Endothelial cell of hepatic sinusoid (primary cell): ENCODE measurements around the gene SETD4.
"Not testable (repeated sequence)": the region's sequence is repeated elsewhere in the genome, so short reads cannot be mapped to it uniquely, and the experiment has no call there.

ENCODE experiments used
- in situ Hi-C: cut with HindIII; loops from 2 replicates; pipeline ENCODE4 v1.10.0; 2017; ENCODE audit warnings: low sequenced_read_pairs

SETD4 gene, protein sequence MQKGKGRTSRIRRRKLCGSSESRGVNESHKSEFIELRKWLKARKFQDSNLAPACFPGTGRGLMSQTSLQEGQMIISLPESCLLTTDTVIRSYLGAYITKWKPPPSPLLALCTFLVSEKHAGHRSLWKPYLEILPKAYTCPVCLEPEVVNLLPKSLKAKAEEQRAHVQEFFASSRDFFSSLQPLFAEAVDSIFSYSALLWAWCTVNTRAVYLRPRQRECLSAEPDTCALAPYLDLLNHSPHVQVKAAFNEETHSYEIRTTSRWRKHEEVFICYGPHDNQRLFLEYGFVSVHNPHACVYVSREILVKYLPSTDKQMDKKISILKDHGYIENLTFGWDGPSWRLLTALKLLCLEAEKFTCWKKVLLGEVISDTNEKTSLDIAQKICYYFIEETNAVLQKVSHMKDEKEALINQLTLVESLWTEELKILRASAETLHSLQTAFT

DNA sequence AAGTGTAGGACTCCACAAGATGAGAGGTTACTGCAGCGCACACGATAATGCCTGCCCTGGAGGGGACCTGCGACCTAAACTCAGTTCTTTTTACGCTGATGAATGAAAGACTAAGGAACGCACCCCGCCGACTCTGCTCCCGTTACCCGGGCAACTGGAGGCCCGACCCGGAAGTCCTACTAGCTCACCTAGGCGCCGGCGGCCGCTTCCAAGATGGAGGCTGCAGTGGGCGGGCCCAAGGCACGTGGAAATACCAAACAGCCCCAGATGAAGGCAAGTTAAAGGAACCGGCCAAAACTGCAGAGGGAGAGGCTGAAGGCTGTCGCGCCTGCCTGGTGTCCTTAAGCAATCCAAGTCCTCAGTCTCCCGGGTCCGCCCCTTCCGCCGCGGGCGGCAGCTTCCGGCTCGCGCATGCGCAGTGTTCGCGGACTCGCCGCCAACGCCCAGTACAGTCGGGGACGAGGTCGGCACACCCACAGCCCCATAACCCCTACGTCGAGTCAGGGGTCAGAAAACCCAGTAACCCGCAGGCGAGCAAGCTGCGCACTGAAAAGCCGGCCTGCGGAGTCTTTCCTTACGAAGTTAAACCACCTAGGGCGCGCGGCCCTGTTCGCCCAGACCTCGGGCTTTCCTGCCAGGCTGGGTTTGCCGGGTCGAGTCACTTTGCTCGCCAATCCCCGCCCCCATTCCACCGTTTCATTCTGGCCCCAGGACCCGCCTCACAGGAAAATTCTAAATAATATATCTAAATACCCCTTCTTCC, at the start of gene SETD4:
Gene SETD4, minus strand, starts transcription at position 368 of the 763 bp plus-strand sequence. CDS start 1,638 bp downstream, outside the sequence.
- in situ Hi-C loops = no loop called here

DNA sequence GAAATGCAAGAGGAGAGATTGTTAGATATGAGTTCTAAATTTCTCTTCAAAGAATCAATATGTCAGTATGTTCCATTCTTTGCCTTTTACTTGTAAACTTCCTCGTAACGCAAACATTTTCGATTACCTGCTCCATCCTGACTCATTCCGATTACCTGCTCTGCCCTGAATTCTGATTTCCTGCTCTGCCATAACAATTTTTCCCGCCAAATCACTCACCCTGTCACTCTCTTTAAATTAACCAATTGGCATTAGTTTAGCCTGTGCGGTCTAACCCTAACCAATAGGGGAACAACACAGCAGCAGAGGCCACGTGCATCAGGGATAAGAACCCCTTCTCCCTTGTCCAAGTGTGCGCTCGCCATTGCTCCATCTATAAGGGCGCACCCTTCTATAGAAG, 49.5 kb upstream of the SETD4 start:
- in situ Hi-C loops = no loop called here

DNA sequence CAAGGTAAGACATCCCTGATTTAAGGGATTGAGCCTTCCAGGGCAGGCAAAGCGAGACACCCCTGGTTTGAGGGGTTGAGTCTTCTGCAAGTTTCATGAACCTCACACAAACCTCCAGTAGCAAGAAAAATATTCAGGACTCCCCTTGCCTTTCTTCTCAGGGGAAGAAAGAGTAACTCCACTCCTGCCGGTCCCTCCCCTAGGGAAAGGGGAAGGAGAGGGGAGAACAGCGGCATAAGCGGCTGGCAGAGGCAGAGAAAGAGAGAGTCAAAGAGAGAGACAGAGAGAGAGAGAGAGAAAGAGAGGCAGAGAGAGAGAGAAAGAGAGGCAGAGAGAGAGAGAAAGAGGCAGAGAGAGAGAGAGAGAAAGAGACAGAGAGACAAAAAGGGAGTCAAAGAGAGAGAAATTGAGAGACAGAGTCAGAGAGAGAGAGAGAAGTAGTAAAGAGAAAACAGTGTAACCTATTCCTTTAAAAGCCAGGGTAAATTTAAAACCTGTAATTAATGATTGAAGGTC, 45.1 kb upstream of the SETD4 start:
- in situ Hi-C loops = no loop called here

DNA sequence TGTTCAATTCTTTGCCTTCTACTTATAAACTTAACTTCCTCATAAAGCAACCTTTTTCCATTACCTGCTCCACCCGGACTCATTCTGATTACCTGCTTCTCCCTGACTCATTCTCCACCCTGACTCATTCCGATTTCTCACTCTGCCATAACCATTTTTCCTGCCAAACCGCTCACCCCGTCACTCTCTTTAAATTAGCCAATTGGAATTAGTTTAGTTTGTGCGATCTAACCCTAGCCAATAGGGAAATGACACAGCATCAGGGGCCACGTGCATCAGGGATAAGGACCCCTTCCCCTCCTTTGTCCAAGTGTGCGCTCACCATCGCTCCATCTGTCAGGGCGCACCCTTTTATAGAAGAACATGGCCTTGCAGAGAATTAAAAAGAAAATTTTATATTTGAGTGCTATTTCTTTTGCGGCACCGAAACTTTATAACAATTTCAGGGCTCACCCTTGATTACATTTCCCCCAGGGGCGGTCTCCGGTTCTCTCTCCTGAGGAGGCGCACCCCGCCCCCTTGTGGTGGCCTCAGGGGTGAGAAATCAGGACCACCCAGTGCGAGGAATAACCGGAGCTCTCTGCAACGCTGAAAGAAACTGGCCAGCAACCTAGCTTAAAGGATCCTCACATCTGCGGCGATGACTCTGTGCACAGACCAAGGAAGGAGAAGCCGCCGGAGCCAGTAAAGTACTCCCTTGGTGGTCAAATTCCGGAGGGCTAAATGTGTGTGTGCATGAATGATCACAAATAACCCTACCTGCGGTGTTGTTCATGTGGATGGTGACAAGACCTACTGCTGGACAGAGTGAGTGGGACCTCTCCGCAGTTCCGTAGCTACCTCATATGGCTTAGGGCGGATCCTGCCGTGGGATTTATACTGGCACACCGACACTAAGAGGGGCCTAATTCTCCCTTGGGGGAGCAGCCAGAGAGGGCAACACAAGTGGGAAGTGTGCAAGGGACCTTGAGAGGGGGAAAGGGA, 44.3 kb upstream of the SETD4 start:
- in situ Hi-C loops = no loop called here

DNA sequence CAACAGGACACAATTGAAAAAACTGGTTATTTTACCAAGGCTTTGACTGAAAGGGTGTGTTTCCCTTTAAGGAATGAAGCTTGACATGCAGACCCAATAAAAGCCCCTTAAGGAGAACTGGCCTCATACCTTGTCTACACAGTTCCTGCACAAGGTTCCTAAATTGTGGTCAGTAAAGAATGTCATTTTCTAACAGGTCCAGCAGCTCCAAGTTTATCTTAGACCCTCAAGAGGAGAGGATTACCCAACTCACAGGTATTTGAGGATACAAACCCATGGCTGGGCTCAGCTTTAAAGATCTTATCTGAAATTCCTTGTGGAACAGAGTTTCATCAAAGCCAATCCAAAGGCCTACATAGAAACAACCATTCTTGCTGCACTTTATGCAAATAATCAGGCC, 43.1 kb upstream of the SETD4 start:
- in situ Hi-C loops = no loop called here

DNA sequence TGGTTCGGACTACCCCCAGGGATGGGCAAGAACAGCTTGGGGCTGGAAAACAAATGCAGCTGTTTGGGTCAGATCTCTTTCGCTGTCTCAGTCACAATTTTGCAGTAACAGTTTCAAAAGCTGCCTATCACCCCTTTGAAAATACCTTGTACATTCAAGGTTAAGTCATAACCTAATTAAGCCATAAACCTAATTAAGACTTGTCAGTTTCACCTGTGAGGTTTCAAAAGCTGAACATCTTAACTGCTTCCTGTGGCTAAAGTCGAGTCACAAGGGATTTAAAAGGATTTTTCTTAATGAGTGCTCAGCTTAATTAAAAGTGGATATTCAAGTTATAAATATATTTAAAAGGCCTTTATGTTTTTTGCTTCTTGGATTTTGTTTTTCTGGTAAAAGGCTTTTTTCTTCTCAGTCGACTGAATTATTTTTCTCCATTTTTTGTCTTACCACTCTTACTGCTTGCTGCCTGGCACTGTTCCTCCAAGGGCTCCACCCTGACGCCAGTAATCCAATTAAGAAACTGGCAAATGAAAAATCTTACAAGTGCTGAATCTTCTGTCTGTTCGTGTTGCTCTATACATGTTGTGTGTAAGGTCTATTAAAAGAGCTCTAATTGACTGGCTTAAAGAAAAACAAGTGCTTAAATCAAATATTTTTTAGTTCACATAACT, 40.8 kb upstream of the SETD4 start:
- in situ Hi-C loops = no loop called here

DNA sequence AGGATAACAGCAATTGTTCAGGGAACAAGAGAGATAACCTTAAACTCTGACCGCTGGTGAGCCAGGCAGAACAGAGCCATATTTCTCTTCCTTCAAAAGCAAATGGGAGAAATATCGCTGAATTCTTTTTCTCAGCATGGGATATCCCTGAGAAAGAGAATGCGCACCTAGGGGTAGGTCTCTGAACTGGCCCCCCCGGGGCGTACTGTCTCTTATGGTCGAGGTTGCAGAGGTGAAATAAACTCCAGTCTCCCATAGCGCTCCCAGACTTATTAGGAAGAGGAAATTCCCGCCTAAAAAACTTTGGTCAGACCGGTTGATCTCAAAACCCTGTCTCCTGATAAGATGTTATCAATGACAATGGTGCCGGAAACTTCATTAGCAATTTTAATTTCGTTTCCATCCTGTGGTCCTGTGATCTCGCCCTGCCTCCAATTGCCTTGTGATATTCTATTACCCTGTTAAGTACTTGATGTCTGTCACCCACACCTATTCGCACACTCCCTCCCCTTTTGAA, 39.4 kb upstream of the SETD4 start:
- in situ Hi-C loops = not testable (repeated sequence)

DNA sequence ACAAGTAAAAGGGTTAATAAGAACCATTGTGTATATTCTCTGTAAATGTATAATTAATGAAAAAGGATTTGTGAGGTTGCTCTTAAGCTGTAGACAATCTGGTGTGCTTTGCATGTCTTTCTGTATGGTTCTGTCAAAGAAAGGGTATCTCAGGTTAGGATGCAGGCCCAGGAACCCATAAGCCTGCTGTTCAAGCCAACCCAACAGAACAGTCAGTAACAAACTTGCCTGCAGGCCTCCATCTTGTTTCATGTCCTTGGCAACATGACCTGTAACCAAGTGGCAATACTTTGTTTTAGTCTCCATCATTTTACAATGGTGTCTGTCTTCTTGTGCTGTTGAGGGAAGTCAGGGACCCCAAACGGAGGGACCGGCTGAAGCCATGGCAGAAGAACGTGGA, 38.7 kb upstream of the SETD4 start:
- in situ Hi-C loops = no loop called here

DNA sequence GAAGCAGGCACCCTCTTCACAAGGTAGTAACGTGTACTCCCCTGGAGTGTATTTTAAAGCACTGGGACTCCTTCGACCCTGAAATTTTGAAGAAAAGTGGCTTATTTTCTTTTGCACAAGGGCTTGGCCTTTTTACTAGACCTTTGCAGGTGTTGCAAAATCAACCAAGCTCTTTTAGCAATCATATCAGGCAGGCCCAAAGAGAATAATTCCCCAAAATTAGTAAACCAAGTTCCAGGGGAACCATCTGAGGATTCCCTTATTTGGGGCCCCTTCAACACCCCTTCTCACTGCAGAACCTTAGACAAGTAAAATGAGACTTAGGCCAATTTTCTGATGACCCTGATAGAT, 37.8 kb upstream of the SETD4 start:
- in situ Hi-C loops = no loop called here

DNA sequence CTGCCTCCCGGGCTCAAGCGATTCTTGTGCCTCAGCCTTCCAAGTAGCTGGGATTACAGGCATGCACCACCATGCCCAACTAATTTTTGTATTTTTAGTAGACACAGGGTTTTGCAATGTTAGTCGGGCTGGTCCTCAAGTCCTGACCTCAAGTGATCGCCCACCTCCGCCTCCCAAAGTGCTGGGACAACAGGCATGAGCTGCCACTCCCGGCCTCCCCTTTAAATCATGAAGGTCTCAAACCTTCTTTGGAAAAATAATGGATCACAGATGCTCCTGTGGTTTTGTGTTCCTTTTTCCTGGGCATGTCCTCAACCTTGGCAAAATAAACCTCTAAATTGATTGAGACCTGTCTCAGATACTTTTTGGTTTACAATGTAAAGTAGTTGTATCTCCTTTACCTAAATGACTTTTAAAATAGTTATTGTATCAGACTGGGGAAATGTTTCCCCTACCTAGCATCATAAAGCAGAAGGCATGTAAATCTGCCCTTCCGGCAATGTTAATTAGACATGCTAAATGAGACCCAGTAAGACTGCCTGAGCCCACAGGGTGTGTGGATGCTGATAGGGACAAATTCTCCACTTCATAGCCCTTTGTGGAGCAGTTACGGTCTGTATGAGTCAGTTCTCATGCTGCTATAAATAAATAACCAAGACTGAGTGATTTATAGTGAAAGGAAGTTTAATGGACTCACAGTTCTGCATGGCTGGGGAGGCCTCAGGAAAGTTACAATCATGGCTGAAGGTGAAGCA, 37.3 kb upstream of the SETD4 start:
- in situ Hi-C loops = no loop called here

DNA sequence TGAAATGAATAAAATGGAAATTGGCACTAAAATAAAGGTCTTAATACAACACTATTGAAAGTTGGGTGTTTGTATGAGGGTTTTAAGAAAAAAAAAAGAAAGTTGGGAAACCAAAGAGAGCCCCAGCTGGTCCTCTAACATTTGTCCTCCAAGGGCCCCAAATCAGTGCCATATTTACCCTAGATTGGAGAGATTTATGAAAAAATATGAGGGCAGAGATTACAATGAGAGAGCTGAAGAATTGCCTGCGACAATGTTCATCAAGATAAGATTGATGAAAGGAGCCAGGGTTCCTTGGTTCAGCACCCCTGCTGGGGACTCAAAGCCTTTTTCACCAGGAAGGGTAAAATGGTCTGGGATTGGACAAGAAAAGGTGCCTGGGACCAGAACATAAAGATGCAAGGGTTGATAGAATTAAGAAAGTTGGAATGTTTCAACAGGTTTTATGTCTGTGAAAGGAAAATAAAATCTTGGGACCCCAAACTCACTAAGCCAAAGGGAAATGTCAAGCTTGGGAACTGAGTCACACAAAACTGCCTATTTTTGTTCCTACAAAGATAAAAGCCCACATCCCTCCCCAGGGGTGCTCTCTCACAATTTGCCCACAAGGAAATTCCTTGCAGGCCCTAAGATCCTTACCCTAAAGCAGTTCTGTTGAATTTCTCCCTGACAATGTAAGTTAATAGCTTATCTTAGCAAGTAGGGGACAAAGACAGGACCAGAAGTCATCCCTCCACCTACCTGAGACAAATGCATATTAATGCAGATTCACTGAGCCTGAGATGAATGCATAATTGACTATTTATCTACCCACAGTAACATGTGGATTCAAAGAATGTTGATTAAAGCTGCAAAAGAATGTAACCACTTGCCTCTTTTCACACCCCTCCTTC, 36.3 kb upstream of the SETD4 start:
- in situ Hi-C loops = no loop called here

DNA sequence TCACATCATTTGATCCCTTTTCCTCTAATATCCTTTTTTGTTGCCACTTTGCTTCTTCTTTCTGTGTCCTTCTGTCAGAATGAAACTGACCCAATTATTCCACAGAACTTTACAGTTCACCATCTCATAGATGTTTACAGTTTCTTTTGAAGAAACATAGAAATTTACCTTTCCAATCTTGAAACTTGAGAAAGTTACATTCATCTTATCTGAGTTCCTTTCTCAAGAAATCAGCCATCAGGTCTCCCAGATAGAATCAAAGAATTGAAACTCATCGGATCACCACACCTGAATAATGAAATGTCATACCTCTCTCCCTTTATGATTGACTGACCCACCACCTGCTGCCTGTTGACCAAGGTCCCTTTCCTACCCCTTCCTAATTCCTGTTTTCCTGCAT, 33.2 kb upstream of the SETD4 start:
- in situ Hi-C loops = loop anchor here (5.0 kb wide), 2 partner anchors 41 to 99 kb away; no protein-coding TSS in a partner anchor

DNA sequence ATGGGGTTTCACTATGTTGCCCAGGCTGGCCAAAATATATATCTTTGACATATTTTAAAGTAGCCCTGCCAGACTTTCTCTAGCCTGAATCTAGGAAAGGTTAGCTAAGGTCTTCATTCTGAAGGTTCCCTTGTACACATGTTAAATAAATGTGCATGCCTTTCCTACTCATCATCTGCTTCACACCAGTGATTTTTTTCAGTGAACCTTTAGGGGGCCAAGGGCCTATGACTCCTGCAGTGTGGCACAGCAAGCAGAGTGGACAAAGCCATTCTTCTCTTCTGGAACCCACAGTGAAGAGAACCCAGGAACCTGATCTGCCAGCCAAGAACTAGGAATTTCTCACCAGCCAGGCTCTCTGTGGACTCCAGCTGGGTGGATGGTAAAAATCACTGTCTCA, 32.4 kb upstream of the SETD4 start:
- in situ Hi-C loops = loop anchor here (5.0 kb wide), 2 partner anchors 40 to 100 kb away; no protein-coding TSS in a partner anchor

DNA sequence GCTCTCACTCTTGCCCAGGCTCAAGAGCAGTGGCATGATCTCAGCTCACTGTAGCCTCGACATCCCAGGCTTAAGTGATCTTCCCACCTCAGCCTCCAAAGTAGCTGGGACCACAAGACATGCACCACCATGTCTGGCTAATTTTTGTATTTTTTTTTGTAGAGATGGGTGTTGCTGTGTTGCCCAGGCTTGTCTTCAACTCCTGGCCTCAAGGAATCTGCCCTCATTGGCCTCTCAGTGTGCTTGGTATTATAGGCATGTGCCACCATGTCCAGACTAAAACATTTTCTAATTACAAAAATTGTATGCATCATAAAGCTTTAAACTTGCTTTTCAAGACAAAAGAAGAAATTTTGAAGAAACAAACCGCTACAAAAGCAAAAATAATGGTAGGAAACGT, 29.6 kb upstream of the SETD4 start:
- in situ Hi-C loops = loop anchor here (5.0 kb wide), 2 partner anchors 38 to 102 kb away; no protein-coding TSS in a partner anchor

DNA sequence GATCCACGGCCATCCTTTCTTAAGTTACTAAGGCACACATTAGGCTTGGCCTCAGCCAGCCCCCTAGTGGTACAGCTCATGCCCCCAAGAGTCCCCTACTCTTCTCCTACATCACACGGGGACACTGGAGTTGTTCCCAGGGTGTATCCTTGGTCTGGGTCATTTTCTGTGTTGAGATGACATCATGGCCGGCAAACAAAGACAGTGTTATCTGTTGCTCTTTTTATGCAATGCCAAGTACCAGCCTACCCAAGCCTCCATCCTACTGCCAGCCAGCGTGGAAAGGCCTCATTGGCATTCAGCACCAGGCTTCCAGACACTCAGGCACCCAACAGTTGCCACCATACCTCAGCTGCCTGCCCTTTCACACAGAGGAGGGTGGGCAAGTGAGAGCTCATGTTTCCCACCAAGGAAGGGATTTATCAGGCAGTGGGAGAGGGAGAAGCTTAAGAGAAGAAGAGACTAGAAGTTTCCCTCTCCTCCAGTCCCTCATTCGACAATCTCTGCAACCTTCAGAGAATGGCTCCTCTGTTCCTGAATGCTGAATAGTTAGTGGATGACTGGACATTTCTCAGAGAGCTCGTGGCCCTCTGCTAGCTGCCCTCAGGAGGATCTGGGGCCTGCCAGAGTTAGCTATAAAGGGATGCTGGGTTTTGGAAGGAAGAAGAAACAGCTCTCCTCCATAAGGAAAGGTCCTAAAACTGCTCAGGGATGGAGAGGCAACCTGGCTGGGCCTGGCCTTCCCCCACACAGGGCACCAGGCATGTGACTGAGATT, 27.2 kb upstream of the SETD4 start:
- in situ Hi-C loops = no loop called here

DNA sequence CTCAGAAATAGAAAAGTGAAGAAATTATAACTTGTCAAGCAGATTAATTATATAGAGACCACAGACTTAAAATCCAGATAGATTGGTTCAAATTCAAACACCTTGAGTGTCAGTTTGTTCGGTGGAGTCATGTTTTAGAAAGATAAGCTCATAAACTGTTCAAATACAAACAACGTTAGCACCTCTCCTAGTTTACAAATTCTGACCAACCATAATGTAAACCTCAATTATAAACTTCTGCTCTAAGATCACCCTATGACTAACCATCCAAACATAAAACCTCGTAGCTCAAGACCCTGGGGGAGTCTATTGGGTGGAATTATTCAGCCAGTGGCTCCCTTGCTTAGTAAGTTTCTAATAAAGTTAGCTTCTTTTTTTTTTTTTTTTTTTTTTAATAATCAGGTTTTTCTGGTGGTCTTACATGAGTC, 21.9 kb upstream of the SETD4 start:
- in situ Hi-C loops = no loop called here

DNA sequence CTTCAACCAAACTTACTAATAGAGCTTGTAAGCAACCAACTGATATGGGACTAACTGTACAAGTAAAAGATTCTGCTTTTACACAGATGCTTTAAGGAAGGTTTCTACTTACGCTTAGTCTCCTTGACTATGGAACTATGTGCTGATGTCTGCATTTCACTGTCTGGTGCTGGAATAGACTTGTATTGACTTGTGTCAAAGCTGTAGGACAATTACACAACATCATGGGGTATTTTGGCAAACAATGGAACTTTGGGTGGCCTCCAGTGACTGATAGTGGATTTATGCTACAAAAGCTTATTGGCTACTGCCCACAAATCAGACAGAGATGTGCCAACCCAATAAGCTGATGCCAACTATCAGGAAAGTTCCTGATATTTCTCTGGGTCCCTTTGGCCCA, 20.1 kb upstream of the SETD4 start:
- in situ Hi-C loops = no loop called here
